Measurements from ENCODE around the gene TCERG1L.

TCERG1L gene

DNA sequence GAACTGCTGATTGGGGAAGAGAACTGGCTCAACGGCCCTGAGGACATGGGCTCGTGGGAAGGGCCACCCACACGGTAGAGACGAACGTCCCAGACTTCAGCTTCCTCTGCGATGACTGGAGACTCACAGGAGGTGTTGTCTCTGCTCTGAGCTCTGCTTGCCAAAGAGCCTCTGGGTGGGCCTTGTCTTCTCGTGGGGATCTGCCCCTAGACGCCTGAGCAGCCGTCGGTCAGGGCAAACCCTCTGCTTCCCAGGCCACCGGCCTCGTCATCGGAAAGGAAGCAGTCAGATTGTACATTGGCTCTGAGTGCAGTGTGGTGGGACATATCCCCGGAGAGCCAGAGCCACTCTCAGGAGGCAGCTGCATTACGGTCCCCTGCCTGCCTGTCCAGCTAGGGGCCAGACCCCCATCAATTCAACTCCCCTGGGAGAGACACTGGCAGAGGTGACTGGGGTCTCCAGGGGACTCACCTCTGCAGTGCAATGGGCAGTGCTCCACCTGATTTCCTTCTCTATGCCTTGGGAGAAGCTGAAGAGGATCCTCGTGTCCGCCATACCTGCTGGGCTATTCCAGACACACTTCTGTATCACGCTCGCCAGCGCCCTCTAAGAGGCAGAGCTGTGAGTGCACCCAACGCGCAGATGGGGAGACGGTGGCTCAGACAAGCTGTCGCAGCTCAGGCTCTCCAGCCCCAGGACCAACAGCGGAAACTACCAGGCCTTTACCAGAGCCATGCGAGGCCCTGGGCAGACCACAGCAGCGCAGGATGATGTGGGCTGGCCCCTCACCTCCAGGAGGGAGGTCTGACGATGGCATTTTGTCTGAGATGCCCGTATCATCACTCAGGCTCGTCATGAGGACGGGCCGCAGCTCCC, 227.4 kb downstream of the TCERG1L start:
- Histone ChIP-seq H3K4me3 (no peak overlapping the region), H3K27ac (no peak overlapping the region)
- TF ChIP-seq, protein P1, sequence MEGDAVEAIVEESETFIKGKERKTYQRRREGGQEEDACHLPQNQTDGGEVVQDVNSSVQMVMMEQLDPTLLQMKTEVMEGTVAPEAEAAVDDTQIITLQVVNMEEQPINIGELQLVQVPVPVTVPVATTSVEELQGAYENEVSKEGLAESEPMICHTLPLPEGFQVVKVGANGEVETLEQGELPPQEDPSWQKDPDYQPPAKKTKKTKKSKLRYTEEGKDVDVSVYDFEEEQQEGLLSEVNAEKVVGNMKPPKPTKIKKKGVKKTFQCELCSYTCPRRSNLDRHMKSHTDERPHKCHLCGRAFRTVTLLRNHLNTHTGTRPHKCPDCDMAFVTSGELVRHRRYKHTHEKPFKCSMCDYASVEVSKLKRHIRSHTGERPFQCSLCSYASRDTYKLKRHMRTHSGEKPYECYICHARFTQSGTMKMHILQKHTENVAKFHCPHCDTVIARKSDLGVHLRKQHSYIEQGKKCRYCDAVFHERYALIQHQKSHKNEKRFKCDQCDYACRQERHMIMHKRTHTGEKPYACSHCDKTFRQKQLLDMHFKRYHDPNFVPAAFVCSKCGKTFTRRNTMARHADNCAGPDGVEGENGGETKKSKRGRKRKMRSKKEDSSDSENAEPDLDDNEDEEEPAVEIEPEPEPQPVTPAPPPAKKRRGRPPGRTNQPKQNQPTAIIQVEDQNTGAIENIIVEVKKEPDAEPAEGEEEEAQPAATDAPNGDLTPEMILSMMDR (IDR thresholded peaks at IDR 0.05) = no peak
- no peak for DNase-seq (ENCODE audit: low spot score)

DNA sequence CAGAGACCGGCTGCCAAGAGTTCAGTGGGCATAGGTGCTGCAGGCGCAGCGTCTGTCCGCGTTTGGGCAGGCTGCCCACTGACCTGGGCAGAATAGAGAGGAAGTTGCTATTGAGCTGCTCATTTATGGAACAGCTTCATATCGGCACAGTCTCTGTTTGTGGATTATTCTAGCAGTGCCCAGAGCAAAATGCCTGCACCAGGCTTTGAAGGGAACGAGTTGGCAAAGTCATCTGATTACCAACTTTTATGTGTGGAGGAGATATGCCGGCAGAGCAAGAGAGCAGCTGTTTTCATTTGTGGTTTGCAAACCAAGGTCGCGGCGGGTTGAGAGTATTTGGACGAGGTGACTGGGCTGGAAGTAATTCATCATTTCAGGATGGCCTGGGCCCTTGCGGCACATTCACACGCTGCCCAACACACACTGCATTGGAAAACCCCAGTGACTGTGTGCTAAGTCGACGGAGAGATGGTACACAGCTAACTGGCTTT, 228.5 kb downstream of the TCERG1L start:
- Histone ChIP-seq H3K27ac (no peak overlapping the region), H3K4me3 (no peak overlapping the region)
- TF ChIP-seq, protein P1 (IDR thresholded peaks at IDR 0.05) = no peak
- DNase-seq (ENCODE audit: low spot score) = no peak

DNA sequence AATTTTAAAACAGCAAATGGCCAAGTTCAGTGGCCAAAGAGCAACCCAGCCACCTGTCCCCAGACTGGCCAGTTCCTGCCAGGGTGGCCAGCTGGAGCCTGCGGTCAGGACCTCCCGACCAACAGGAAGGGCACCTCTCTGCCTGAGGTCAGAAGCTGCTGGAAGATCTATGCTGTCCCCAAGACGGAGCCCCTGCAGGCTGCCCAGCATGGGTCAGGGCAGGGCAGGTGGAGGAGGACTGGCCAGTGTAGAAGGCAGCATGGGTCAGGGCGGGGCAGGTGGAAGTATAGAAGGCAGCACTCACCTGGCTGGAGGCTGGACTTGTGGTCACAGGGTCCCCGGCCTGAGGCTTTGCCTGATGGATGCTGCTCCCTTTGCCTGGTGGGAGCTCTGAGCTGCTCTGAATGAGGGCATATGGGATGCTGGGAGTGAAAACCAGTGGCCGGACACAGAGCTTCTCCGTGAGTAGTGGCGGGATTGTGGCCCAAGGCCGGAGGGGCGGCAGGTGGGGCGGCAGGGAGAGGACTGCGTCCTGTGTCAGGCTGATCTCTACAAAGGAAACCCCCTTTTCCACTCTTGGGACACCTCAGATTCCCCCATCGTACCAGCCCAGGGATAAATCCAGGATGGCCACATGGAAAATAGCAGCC, 229.2 kb downstream of the TCERG1L start:
- TF ChIP-seq, protein P1 (IDR thresholded peaks at IDR 0.05) = no peak
- Histone ChIP-seq H3K4me3 (no peak overlapping the region), H3K27ac (no peak overlapping the region)
- no peak for DNase-seq (ENCODE audit: low spot score)

DNA sequence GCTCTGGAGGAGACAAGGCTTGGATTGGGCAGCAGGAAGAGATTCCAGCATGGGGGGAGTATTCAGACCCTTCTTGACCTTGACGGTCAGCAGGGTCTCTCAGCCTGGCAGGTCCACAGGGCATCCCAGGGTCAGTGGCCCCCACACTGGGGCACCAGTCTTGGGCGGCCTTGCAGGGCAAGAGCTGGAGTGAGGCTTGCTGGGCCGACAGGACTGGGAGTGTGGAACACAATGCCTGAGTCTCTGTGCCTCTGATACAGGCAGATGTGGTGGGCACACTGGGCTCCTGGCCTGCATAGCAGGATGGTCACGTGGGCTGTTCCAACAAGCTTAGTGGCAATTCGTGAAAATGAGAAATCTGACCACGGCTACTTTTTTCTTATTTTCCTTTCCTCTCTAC, 229.7 kb downstream of the TCERG1L start:
- no peak for DNase-seq (ENCODE audit: low spot score)
- TF ChIP-seq, protein P1 (IDR thresholded peaks at IDR 0.05) = no peak
- Histone ChIP-seq H3K27ac (no peak overlapping the region), H3K4me3 (no peak overlapping the region)

DNA sequence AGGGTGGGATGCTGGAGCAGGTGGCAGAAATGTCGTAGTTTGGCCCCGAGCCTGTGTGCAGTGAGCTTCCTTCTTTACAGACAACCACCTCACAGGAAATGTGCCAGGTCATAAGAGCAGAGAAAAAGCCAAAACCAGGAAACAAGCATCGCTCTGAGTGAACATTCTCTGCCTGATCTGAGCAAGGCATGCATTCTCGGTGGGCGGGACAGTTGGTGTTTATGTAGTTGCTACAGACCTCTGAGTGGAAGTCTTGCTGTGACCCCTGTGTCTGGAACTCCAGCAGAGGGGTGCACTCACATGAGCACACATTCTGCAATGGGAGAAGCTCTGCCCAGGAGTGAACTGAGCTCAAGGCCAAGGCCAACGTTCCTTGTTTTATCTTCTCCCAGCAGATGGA, 230.1 kb downstream of the TCERG1L start:
- TF ChIP-seq, protein P1 (IDR thresholded peaks at IDR 0.05) = no peak
- Histone ChIP-seq H3K27ac (no peak overlapping the region), H3K4me3 (no peak overlapping the region)
- DNase-seq (ENCODE audit: low spot score) = no peak

DNA sequence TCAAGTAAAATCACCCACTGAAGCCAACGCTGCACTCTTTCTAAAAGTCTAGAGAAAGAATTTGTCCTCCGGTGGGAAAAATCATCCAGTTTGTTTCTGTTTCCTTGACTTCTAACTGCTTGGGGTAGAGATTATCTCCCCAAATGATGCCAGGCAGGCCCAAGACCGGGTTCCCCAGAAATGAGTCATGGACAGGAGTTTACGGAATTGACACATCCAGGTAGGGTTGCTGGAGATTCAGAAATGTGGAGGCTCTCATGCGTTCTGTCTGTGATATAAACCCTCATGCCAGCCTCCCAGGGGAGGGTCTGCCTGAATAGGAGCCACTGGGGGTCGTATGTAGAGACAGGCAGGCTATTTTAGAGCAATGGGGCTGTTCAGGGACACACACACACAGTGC, 230.9 kb downstream of the TCERG1L start:
- H3K27ac ChIP-seq = no peak overlapping the region
- DNase-seq (ENCODE audit: low spot score) = no peak
- H3K4me3 ChIP-seq = no peak overlapping the region
- TF ChIP-seq, protein P1 (IDR thresholded peaks at IDR 0.05) = no peak

Data from coronary artery (tissue), 2 donors.